ENCODE data around the gene GIMAP7.

GRCh38 chr7:150507947-150508602, 6.6 kb upstream of the GIMAP7 start:
- TF ChIP-seq POLR2AphosphoS5 (IDR thresholded peaks at IDR 0.05) (no peak), CTCF (IDR thresholded peaks at IDR 0.05 in 8 of 11, conservative IDR thresholded peaks at IDR 0.05 in 3 of 11) (no peak)

Measured in spleen (tissue), 7 donors.